Cardiac septum (tissue), 1 donor: Measurements from ENCODE around the gene CDH5. TPM values are rescaled to one million over a fixed set of nuclear protein-coding genes. Genes with fewer than 3 reads are reported as not detected.

ENCODE experiments used
- DNase-seq: peaks from one replicate; pipeline ENCODE4 v3.0.0-alpha.2; 2020; ENCODE audit warnings: low spot score
- intact Hi-C: fragments of 100-400 bp; cut with DNase I; formaldehyde crosslinking; loops from one replicate; pipeline ENCODE4 v1.14.0; 2022
- total RNA-seq: library from RNA; stranded (reverse); fragmentation: NEBNext Ultra II Directional; extraction: Animal tissue kit (Norgen Biotek cat#: 25700); gene quantifications from one replicate; pipeline ENCODE4 v1.2.1, GENCODE V29; 2021
- donor health status: DM: no; HTN: no; CAD: no.

CDH5 gene
- total RNA-seq, 1 donor from 2014 or later: 51.9 TPM

- no peak for DNase-seq
- intact Hi-C loops: no loop called here
Measured at GRCh38 chr16:66352304-66352703, 14.2 kb upstream of the CDH5 start.

- no peak for DNase-seq
- intact Hi-C loops: no loop called here
Measured at GRCh38 chr16:66353055-66353454, 13.4 kb upstream of the CDH5 start.

GRCh38 chr16:66354034-66354909 lies 12.2 kb upstream of the CDH5 start:
- intact Hi-C loops: no loop called here
- DNase-seq: no peak

- intact Hi-C loops: loop anchor here (5.0 kb wide), 1 partner anchor 127 kb away; no protein-coding TSS in a partner anchor
- DNase-seq: no peak
Measured at GRCh38 chr16:66355526-66355925, 11.0 kb upstream of the CDH5 start.

GRCh38 chr16:66357523-66357928 lies 9.0 kb upstream of the CDH5 start:
- DNase-seq: no peak
- intact Hi-C loops: loop anchor here (5.0 kb wide), 1 partner anchor 125 kb away; no protein-coding TSS in a partner anchor

- intact Hi-C loops: loop anchor here (5.0 kb wide), 1 partner anchor 124 kb away; no protein-coding TSS in a partner anchor
- no peak for DNase-seq
Measured at GRCh38 chr16:66358231-66358630, 8.3 kb upstream of the CDH5 start.

GRCh38 chr16:66359012-66359411 lies 7.5 kb upstream of the CDH5 start:
- DNase-seq: no peak
- intact Hi-C loops: loop anchor here (5.0 kb wide), 1 partner anchor 123 kb away; no protein-coding TSS in a partner anchor

- intact Hi-C loops: loop anchor here (2.0 to 5.0 kb wide), 3 partner anchors 42 to 157 kb away; no protein-coding TSS in a partner anchor
- peak; percentile 83 for DNase-seq
Measured at GRCh38 chr16:66359811-66360608, 6.5 kb upstream of the CDH5 start.

GRCh38 chr16:66360624-66361324 lies 5.7 kb upstream of the CDH5 start:
- intact Hi-C loops: loop anchor here (2.0 to 5.0 kb wide), 2 partner anchors 42 to 156 kb away; no protein-coding TSS in a partner anchor
- no peak for DNase-seq

GRCh38 chr16:66361604-66362135 lies 4.8 kb upstream of the CDH5 start:
- no peak for DNase-seq
- intact Hi-C loops: loop anchor here (2.0 to 5.0 kb wide), 2 partner anchors 41 to 155 kb away; no protein-coding TSS in a partner anchor

GRCh38 chr16:66363211-66363777 lies 3.2 kb upstream of the CDH5 start:
- intact Hi-C loops: loop anchor here (5.0 kb wide), 1 partner anchor 39 kb away; no protein-coding TSS in a partner anchor
- no peak for DNase-seq

GRCh38 chr16:66364117-66364958 lies 2.2 kb upstream of the CDH5 start:
- intact Hi-C loops: loop anchor here (5.0 kb wide), 1 partner anchor 38 kb away; no protein-coding TSS in a partner anchor
- peak; percentile 83 for DNase-seq

GRCh38 chr16:66364959-66365306 lies 1.6 kb upstream of the CDH5 start:
- intact Hi-C loops: loop anchor here (5.0 kb wide), 1 partner anchor 37 kb away; no protein-coding TSS in a partner anchor

GRCh38 chr16:66365651-66366050 lies 840 bp upstream of the CDH5 start:
- intact Hi-C loops: no loop called here
- DNase-seq: no peak

More at GRCh38 chr16:66364959-66365306, 1.6 kb upstream of the CDH5 start:
- no peak for DNase-seq

- no peak for DNase-seq
- intact Hi-C loops: no loop called here
Measured at GRCh38 chr16:66367968-66368891, 1.7 kb downstream of the CDH5 start.

GRCh38 chr16:66369055-66369592 lies 2.6 kb downstream of the CDH5 start:
- intact Hi-C loops: no loop called here
- DNase-seq: no peak
